GM19193 (cell line): ENCODE data around the gene APC.

ENCODE experiments used
- POLR2A ChIP-seq: IDR thresholded peaks from 4 replicates; pipeline ENCODE4 v1.6.1; 2011; ENCODE audit not compliant: insufficient read depth, insufficient read length; ENCODE audit errors: extremely low read depth

Gene APC

GRCh38 chr5:112848116-112848811, 110.6 kb downstream of the APC start:
- TF ChIP-seq POLR2A = no peak

DNA sequence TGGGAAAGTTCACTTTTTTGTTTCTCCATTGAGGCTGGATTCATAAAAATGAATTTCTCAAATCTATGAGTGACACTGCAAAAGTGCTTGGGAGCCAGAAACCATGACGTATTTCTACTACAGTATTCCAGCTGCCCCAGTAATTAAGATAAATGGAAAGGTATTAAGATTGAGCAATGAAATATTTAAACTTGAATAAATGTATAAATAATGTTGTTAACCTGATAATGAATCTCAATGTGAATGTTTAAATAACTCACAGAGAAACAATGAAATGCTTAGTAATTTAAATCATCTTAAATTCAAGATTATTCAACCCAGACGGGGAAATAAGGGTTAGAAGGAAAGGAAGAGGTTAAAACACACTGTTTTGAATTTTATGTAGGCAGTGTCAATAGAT, 112.2 kb downstream of the APC start:
- TF ChIP-seq POLR2A = no peak

GRCh38 chr5:112854651-112855050, 117.0 kb downstream of the APC start:
- TF ChIP-seq POLR2A = no peak

DNA sequence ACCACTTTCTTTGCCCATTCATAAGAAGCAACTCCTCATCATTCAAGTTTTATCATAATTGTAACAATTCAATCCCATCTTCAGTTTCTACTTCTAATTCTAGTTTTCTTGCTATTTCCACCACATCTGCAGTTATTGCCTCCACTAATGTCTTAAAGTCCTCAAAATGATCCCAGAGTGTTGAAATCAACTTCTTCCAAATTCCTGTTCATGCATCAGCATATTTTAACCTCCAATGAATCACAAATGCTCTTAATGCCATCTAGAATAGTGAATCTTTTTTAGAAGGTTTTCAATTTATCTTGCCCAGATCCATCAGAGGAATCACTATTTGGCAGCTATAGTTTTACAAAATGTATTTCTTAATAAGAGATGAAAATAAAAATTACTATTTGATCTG, 120.2 kb downstream of the APC start:
- no peak for TF ChIP-seq POLR2A

- TF ChIP-seq POLR2A = peak; percentile 83
These were observed 123.4 kb downstream of the APC start, which contains the start of gene SRP19 for GRCh38 chr5:112860929-112861637. Gene SRP19 (plus strand): TSS chr5:112861287. CDS start chr5:112861377, 90 bp downstream.

GRCh38 chr5:112861638-112861985, 123.9 kb downstream of the APC start:
- no peak for TF ChIP-seq POLR2A

DNA sequence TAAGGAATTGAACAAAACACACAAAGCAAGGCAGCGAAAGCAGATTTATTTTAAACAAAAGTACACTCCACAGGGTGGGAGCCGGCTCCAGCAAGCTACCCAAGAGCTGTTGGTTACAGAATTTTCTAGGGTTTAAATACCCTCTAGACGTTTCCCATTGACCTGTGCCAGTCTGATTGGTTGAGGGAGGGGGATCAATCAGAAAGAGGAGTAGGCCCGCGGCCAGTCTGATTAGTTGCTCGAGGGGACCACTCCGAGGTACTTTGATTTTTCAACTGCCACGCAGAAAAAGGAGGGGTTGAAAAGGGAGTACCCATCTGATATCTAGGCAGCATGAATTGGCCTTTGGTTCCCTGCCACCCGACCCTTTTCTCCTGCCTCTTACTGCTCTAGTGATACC, 124.4 kb downstream of the APC start:
- TF ChIP-seq POLR2A = no peak

GRCh38 chr5:112863549-112863948, 125.9 kb downstream of the APC start:
- no peak for TF ChIP-seq POLR2A

- no peak for TF ChIP-seq POLR2A
These were observed 127.4 kb downstream of the APC start for GRCh38 chr5:112865128-112865527.

- no peak for TF ChIP-seq POLR2A
These were observed 129.1 kb downstream of the APC start for GRCh38 chr5:112866739-112867138.

GRCh38 chr5:112867411-112867810, 129.7 kb downstream of the APC start:
- TF ChIP-seq POLR2A = no peak

GRCh38 chr5:112869948-112870347, 132.3 kb downstream of the APC start:
- TF ChIP-seq POLR2A = no peak

DNA sequence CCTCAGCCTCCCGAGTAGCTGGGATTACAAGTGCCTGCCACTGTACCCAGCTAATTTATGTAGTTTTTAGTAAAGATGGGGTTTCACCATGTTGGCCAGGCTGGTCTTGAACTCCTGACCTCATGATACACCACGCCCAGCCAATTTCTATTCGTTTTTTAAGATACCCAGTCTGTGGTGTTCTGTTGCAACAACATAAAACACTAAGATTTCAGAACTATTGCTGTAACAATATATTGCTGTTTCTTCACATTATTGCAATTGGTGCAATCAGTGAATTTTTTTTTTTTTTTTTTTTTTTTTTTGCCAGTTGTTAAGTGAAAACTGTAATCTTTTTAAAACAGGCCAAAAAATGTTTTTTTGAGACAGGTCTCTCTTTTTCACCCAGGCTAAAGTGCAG, 133.3 kb downstream of the APC start:
- TF ChIP-seq POLR2A = no peak

- no peak for TF ChIP-seq POLR2A
These were observed 138.7 kb downstream of the APC start for GRCh38 chr5:112876362-112876761.

GRCh38 chr5:112878101-112878500, 140.4 kb downstream of the APC start:
- TF ChIP-seq POLR2A = no peak

- TF ChIP-seq POLR2A = no peak
These were observed 141.1 kb downstream of the APC start for GRCh38 chr5:112878760-112879159.
